Measurements from ENCODE around the gene TMEM43. TPM values are rescaled to one million over a fixed set of nuclear protein-coding genes. Genes with fewer than 3 reads are reported as not detected.

Gene TMEM43
- total and polyA plus RNA-seq, 2 of the 13 experiments (the other 11 are each of a cell fraction or from before 2014, with no cell fraction given) = 48.9 to 50.5 TPM

- ChIA-PET CTCF (ENCODE audit: low intra/inter-chr PET ratio, low total read pairs) (no interaction called here), POLR2A (no interaction called here)
- DNase-seq (ENCODE audit: low spot score) (no peak), ATAC-seq (no peak), FAIRE-seq (no peak)
- H3K9ac ChIP-seq (ENCODE audit: insufficient read depth, low read depth, low read length) = no peak overlapping the region
- H3K9me3 ChIP-seq (ENCODE audit: low read length) = no peaks in the 10 kb centered on the region
- no peaks in the 10 kb centered on the region for H4K20me1 ChIP-seq (ENCODE audit: insufficient read depth, low read length)
- intact Hi-C loops (cut with micrococcal nuclease; ENCODE audit: unreplicated experiment) (no loop called here), in situ Hi-C loops (cut with HindIII; ENCODE audit: extremely low pct_ligation_motif_present, low pct_unique_long_range_greater_than_20kb) (no loop called here)
- H3K4me1 ChIP-seq (ENCODE audit: insufficient read depth, low read length) = peaks cover 14% of the 10 kb centered on the region
- no peaks in the 10 kb centered on the region for H3K27me3 ChIP-seq (ENCODE audit: control insufficient read depth in 1 of 2, insufficient read depth in 2 of 2, low read length in 2 of 2)
- no TSS peak for BruUV-seq (replicated peaks)
- peaks cover 37% of the 10 kb centered on the region for H3K79me2 ChIP-seq (ENCODE audit: insufficient read depth, low read length)
- no peak overlapping the region for H2AFZ ChIP-seq (ENCODE audit: low read length)
- no peak overlapping the region for H3K27ac ChIP-seq (ENCODE audit: extremely low read length, insufficient read depth, low read length)
- peaks cover 7 to 34% of the 10 kb centered on the region in 2 experiments for H3K36me3 ChIP-seq (replicated peaks in 1 of 2; ENCODE audit: control insufficient read depth in 1 of 2, insufficient read depth in 2 of 2, low read length in 2 of 2)
- no peak overlapping the region for H3K4me2 ChIP-seq (ENCODE audit: low read depth, low read length)
- TF ChIP-seq TBX2 (CRISPR knock-in tag; IDR thresholded peaks at IDR 0.05; ENCODE audit: borderline replicate concordance) (no peak), ZNF234 (CRISPR knock-in tag; conservative IDR thresholded peaks at IDR 0.05) (no peak), MAF1 (CRISPR knock-in tag; IDR thresholded peaks at IDR 0.05; ENCODE audit: borderline replicate concordance) (no peak), MEIS2 (CRISPR knock-in tag; IDR thresholded peaks at IDR 0.05) (no peak), ZNF329 (CRISPR knock-in tag; IDR thresholded peaks at IDR 0.05; ENCODE audit: low read depth) (no peak), MYPOP (CRISPR knock-in tag; IDR thresholded peaks at IDR 0.05) (no peak), FOSL1 (CRISPR knock-in tag; IDR thresholded peaks at IDR 0.05; ENCODE audit: borderline replicate concordance) (no peak)
- 98% methylated on average over 4 of the region's 5 CpGs for WGBS (ENCODE audit: low lambda C conversion rate)
- H3K4me3 ChIP-seq (replicated peaks in 1 of 3; ENCODE audit: insufficient read depth in 1 of 3, low read depth in 2 of 3, low read length in 3 of 3) = no peak overlapping the region
Observed at GRCh38 chr3:14186854-14187458, 62.1 kb downstream of the TMEM43 start.
